HL-60 (cell line): ENCODE results near the gene MAPKAPK3.

Experiments used
- DNase-seq, 2 experiments: peaks; one replicate each; pipeline ENCODE4 v3.0.0-alpha.2; 2010 to 2020; ENCODE audit warnings: low read depth in 1 of 2, low spot score in 1 of 2
- H3K27ac ChIP-seq: fragments of 250-450 bp; sonication (Bioruptor Pico); replicated peaks from 2 replicates; pipeline ENCODE4 v1.5.1; 2020; ENCODE audit warnings: mild to moderate bottlenecking, moderate library complexity
- H3K27me3 ChIP-seq: fragments of 250-450 bp; sonication (Bioruptor Pico); 2 replicates; pipeline ENCODE4 v1.5.1; 2021; ENCODE audit warnings: mild to moderate bottlenecking, moderate library complexity; ENCODE audit not compliant: insufficient read depth, poor library complexity, severe bottlenecking
- H3K4me3 ChIP-seq: replicated peaks from 2 replicates; pipeline ENCODE4 v1.5.1; 2011; ENCODE audit warnings: mild to moderate bottlenecking, control low read depth, low read length; ENCODE audit not compliant: insufficient read depth
- GABPA ChIP-seq: IDR thresholded peaks from 2 replicates; pipeline ENCODE4 v1.6.1; 2012; ENCODE audit warnings: low read depth
- POLR2AphosphoS5 ChIP-seq: IDR thresholded peaks from 2 replicates; pipeline ENCODE4 v1.6.1; 2012; ENCODE audit warnings: low read depth
- REST ChIP-seq: IDR thresholded peaks from 2 replicates; pipeline ENCODE4 v1.6.1; 2012; ENCODE audit warnings: low read depth; ENCODE audit not compliant: insufficient replicate concordance
- SPI1 ChIP-seq: IDR thresholded peaks from 2 replicates; pipeline ENCODE4 v1.6.1; 2012; ENCODE audit warnings: low read depth, mild to moderate bottlenecking, borderline replicate concordance
- TF ChIP-seq, protein P1 (sequence below): IDR thresholded peaks from one replicate; pipeline ENCODE4 v1.5.1; 2011; ENCODE audit warnings: low read length, control low read depth, inconsistent platforms; ENCODE audit not compliant: insufficient read depth

MAPKAPK3 gene

GRCh38 chr3:50616770-50617095, 218 bp upstream of the MAPKAPK3 start:
- peak overlapping the region; percentile 44 for H3K4me3 ChIP-seq
- DNase-seq = peak; percentile 89 to 96
- H3K27ac ChIP-seq = peak overlapping the region; percentile 99
- TF ChIP-seq, protein P1, sequence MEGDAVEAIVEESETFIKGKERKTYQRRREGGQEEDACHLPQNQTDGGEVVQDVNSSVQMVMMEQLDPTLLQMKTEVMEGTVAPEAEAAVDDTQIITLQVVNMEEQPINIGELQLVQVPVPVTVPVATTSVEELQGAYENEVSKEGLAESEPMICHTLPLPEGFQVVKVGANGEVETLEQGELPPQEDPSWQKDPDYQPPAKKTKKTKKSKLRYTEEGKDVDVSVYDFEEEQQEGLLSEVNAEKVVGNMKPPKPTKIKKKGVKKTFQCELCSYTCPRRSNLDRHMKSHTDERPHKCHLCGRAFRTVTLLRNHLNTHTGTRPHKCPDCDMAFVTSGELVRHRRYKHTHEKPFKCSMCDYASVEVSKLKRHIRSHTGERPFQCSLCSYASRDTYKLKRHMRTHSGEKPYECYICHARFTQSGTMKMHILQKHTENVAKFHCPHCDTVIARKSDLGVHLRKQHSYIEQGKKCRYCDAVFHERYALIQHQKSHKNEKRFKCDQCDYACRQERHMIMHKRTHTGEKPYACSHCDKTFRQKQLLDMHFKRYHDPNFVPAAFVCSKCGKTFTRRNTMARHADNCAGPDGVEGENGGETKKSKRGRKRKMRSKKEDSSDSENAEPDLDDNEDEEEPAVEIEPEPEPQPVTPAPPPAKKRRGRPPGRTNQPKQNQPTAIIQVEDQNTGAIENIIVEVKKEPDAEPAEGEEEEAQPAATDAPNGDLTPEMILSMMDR = no peak
- TF ChIP-seq SPI1 (no peak), GABPA (no peak), POLR2AphosphoS5 (no peak), REST (no peak)
- no peaks in the 10 kb centered on the region for H3K27me3 ChIP-seq

DNA sequence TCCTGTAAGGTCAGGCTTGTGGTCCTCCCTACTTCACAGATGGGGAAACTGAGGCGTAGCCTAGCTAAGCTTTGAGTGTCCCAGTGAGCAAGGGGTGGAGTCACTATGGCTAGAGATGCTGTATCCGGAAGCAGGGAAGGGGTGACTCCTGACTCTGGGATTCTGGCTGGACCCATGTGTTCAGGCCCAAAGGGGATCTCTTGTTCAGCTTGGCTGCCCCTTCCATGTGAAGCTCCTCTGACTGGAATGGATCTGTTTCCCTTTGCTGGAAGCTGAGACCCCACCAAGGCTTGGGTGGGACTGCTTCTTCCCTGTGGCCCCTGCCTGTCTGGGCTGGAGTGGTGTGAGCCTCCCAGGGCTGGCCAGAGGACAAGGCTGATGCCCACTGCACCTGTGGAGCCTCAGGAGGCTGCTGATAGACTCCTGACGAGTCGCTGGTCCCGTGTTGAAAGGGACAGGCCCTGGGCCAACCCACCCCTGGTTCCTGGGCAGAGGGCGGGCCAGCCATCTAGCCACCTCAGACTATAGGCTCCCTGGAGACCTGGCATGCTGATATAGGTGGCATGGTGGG, 1.0 kb downstream of the MAPKAPK3 start:
- TF ChIP-seq, protein P1 = no peak
- TF ChIP-seq SPI1 = no peak
- TF ChIP-seq POLR2AphosphoS5 = no peak
- TF ChIP-seq GABPA = no peak
- H3K27ac ChIP-seq = peak overlapping the region; percentile 99
- peak in 1 of 2 experiments; percentile 44 for DNase-seq

DNA sequence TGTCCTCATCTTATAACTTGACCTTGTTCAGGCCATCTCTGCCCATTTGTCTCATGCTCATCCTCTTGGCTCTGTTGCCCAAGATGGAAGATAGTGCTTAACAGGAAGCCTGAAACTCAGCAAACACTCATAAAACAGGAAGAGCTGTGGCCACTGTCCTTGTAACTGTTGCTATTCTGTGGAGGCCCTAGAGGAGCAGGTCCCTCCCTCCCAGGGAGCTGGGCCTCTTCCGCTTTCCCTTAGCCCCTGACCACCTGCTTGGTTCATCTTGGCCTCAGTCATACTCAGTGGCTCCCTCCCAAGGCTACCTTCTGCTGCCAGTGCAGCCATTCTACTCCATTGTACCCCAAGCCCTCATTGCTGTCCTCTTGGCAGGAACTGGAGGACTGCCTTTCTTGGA, 3.5 kb downstream of the MAPKAPK3 start:
- Histone ChIP-seq H3K4me3 (peak overlapping the region; percentile 11), H3K27ac (peak overlapping the region; percentile 99), H3K27me3 (no peaks in the 10 kb centered on the region)
- DNase-seq = peak; percentile 85 to 96
- TF ChIP-seq REST = no peak
- TF ChIP-seq, protein P1 = peak; percentile 44
- TF ChIP-seq POLR2AphosphoS5 = peak; percentile 94
- peak; percentile 99 for TF ChIP-seq SPI1
- peak; percentile 46; the same call in 1 of the 2 replicates for TF ChIP-seq GABPA

More for the DNA sequence above, 1.0 kb downstream of the MAPKAPK3 start:
- Histone ChIP-seq H3K27me3 (no peaks in the 10 kb centered on the region), H3K4me3 (peak overlapping the region; percentile 60)

DNA sequence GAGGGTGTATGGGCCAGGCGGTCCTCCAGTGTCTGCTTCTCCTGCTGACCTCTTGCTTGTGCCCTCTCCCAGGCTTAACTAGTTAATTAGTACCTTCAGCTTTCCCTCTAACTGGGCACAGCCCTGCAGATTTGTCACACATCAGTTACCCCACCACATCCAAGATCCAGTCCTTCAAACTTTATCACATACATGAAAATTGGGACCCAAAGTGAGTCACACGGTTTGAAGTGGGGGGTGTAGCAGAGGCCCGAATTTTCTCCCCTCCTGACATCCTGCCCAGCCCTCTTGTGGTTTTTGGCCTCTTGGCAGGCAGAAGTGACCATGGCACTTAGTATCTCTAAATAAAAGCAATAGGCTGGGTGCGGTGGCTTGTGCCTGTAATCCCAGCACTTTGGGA, 3.9 kb downstream of the MAPKAPK3 start:
- no peak for TF ChIP-seq REST
- TF ChIP-seq POLR2AphosphoS5 = peak; percentile 8; the same call in 1 of the 2 replicates
- TF ChIP-seq, protein P1 = no peak
- no peak for TF ChIP-seq SPI1
- no peak for TF ChIP-seq GABPA
- no peaks in the 10 kb centered on the region for H3K27me3 ChIP-seq
- peak in 1 of 2 experiments; percentile 63 for DNase-seq
- peak overlapping the region; percentile 11 for H3K4me3 ChIP-seq
- peak overlapping the region; percentile 99 for H3K27ac ChIP-seq
